Stimulated activated CD8-positive, alpha-beta memory T cell treated with anti-CD3 and anti-CD28 coated beads, Interleukin-12 subunit alpha, Interleukin-12 subunit beta, amount 100 ng/mL, for 4 hours (primary cell): Measurements from ENCODE around the gene MTUS2.

Experiments used
- DNase-seq: peaks from one replicate; pipeline ENCODE4 v3.0.0-alpha.2; 2020; ENCODE audit warnings: low read depth

The MTUS2 gene

DNA sequence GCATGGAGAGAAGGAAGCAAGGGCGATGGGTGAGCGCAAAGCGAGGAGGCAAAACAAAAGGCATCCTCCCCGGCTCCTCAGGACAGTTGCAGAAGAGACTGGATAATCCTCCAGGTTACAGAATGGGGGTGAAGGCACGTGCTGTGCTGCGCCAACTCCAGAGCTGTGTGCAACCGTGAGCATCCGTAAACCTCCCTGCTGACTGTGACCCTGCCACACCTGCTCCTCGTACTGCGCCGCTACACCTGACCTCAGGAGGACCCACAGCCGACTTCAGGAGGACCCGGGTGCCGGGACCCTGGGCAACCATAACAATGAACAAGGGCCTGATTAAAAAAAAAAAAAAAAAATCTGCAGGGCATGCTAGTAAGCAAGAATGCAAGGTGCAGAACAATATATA lies 706.6 kb downstream of the MTUS2 start:
- no peak for DNase-seq

GRCh38 chr13:29527511-29527910 lies 707.4 kb downstream of the MTUS2 start:
- DNase-seq, result no peak

DNA sequence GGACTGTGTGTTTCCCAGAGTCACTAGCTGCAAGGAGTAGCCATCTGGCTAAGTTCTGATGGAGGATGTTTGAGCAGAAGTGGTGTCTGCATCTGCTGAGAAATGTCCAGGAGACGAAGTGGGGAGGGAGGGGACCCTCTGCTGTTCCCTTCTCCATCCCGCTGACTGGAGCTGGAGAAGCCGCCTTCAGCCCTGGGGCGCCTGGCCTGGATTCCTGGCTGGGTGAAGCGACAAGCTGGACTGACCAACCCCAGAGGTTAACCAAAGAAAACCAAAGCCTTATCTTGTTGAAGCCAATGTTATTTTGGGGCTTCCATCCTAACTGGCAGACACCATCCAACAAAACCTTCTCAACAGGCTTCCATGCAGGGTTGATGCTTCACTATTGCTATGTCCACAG lies 707.8 kb downstream of the MTUS2 start:
- no peak for DNase-seq

GRCh38 chr13:29529754-29530153 lies 709.6 kb downstream of the MTUS2 start:
- no peak for DNase-seq

DNA sequence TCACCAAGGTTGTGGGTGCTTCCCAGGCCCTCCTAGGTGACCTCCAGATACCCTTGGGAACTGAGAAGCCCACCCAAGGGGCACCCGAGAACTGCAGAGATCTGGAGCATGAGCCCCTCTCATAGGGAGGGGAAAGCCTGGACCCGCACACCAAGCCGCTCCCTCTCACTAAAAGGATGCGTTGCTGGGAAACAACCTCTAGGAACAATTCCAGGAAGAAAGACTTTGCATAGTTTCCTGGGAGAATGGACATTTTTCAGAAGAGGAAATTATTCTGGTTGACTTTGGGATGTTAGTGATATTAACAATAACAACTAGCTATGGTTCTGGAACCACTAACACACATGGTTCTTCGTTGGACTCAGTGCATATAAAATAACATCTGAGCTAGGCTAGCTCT lies 710.8 kb downstream of the MTUS2 start:
- DNase-seq, result no peak

GRCh38 chr13:29532116-29532515 lies 712.0 kb downstream of the MTUS2 start:
- DNase-seq, result no peak

DNA sequence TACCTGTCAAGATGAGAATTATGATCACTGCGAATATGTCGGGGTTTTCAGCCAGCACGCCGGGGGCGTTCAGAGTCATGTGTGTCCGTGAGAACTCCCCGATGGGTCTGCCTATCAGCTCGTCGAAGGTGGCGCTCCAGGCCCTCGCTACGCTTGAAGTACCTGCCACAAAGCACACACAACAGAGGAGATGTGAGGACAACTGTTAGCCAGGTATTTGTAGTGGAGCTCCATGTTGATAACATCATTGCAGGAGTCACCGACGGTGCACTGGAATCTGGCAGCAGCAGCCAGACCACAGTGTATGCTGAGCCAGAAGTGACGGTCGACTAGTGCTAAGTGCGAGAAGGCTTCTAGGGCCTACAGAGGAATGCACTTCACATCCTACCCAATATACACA lies 712.7 kb downstream of the MTUS2 start:
- DNase-seq, result no peak

DNA sequence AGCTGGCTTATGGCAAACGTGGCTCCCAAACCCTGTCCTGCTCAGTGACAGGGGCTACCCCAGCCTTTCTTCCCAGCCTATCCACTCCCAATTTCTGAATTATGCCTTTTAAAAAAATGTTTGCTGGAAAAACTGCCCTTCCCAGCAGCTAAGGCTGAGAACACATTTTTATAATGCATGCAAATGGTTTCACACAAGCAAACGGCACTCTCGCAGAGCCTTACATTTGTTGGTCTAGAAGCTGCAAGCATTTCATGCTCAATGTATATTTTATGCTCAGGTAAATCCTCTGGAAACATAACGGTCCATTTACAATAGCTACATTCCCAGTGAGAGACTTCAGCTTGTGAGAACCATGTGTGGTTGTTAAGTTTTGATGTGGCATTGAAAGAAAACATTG lies 713.9 kb downstream of the MTUS2 start:
- DNase-seq, result no peak

DNA sequence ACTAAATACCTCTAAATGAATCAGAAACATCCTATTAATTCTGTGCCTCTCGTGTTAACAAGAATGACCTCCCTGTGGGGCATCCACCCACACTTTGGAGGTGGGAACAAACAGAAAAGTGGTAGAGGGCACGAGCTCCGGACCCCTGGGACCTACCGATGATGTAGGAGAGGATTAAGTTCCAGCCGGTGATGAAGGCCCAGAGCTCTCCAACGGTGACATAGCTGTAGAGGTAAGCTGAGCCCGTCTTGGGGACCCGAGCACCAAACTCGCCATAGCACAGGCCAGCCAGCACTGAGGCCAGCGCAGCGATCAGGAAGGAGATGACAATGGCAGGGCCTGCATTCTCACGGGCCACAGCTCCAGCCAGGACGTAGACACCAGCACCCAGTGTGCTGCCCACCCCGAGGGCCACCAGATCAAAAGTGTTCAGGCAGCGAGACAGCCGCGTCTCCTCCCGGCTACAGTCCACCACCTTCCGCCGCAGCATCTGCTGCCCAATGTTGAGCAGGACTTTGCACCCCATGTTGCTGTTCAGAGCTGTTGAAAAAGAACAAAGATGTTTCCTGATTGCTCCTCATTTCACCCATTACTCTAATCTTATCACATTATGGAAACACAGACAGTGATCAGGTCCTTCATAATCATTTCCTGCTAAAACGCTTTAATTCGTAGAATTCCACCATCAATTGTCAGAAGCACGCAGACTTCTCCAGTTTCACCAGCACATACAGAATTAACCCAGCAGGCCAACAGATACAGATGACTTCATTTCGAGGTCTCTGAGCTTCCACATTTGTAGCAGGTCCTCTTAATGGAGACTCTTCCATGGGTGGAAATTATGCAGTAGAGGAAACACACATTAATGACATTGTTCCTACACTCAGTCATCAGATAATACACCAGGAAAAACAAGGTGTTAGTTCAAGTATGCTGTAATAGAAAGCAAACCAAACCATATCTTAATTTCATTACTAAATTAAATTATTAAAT lies 715.8 kb downstream of the MTUS2 start:
- no peak for DNase-seq

- DNase-seq, result no peak
Observed at GRCh38 chr13:29536853-29537252, 716.7 kb downstream of the MTUS2 start.

- DNase-seq, result no peak
Observed at GRCh38 chr13:29537736-29538651, 717.9 kb downstream of the MTUS2 start.

GRCh38 chr13:29538652-29539040 lies 718.5 kb downstream of the MTUS2 start:
- DNase-seq, result no peak

- no peak for DNase-seq
Observed at GRCh38 chr13:29539856-29540255, 719.7 kb downstream of the MTUS2 start.

- DNase-seq, result no peak
Observed at GRCh38 chr13:29540334-29540733, 720.2 kb downstream of the MTUS2 start.

DNA sequence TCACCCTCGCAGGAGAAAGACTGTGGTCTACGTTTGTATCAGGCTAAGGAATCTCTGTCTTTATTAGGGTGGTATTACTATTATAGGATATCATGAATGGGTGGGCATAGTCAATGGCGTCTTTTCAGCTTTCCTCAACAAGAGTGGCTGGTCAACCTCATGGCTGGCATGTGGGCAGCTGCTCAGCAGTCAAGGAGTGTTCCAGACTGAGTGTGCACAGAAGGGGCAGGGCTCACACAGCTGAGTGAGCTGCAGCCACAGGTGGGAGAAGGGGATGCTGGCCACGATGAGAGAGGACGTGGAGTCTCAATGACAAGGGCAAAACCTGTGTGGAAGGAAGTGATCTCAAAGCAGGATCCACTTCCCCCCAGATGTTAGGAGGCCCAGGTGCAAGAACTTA lies 720.7 kb downstream of the MTUS2 start:
- no peak for DNase-seq

DNA sequence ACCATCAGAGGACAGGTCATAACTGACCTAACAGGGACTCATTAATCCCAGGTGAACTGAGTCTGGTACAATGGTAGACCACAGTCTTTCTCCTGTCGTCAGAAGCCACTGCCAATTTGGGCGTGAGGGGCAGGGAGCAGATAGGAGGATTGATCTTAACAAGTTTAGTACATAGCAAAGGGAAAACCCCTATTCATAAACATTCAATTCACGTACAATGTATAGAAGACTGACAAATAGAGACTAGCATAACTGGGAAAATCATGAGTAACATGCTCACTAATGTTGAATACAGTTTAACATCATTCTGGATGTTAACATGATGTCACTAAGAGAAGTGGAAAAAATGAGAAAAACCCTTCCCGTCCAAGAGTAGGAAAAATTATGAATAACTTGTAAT lies 721.3 kb downstream of the MTUS2 start:
- DNase-seq, result no peak

DNA sequence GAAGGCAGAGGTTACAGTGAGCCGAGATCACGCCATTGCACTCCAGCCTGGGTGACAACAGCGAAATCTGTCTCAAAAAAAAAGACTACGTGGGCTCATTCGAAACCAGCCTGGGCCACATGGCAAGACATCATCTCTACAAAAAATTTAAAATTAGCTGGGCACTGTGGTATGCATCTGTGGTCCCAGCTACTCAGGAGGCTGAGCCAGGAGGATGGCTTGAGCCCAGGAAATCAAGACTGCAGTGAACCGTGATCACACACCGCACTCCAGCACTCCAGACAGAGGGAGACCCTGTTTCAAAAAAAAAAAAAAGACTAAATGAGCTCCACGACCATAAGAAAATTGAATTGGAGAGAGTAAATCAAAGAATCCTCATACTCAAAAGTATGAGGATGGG lies 722.2 kb downstream of the MTUS2 start:
- no peak for DNase-seq

GRCh38 chr13:29543230-29544215 lies 723.4 kb downstream of the MTUS2 start:
- DNase-seq, result no peak

DNA sequence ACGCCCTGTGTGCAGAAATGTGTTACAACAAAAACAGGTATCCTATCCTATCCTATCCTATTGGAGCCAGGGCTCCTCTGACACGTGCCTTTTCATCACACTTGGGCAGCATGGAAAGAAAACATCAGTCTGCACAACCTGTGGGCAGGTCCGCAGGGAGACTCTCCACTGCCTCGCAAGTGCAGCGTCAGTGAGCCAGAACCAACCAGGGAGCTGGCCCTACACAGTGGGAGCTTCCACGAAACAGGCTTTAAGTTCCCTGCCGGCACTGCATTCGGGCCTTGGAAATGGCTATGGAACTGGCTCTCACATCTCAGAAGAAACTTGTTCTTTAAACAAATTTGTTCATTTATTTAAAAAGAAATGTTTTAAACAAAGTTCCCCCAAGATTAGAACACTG lies 725.8 kb downstream of the MTUS2 start:
- DNase-seq, result no peak

DNA sequence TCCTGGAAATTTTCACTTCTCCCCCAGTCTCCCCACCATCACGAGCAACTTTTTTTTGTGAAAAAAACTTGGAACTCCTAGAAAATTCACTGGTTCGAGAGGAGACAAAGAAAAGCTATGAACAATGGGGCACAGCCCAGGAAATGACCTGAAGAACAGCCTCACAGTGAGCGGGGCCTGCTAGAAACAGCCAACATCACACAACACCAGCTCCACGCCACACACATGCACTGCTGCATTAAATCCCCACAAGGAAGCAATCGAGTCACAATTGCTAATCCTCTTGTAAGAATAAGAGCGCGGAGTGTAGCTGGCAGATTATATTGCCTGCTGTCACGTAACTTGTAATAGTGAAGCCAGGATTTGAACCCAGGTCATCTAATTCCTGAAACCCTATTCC lies 726.5 kb downstream of the MTUS2 start:
- DNase-seq, result no peak

DNA sequence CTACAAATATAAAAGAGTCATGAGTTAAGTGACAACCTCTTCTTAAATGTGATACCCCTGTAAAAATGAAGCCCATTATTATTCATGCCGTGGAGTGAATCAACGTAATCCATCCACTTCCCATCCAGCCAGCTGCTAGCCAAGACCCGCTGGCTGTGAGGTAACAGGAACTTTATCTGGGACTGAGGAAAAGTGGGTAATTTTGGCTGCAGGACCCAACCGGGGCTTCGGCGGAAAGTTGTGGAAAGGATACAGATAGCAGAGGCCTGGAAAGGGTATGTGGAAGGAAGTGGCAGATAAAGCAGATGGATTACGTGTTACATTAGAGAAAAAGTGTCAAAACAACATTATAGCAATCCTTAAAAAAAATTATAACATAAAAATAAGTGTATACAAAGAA lies 727.0 kb downstream of the MTUS2 start:
- DNase-seq, result no peak

GRCh38 chr13:29548722-29549121 lies 728.6 kb downstream of the MTUS2 start:
- DNase-seq, result no peak
